Measurements from ENCODE around the gene RGS10.

DNA sequence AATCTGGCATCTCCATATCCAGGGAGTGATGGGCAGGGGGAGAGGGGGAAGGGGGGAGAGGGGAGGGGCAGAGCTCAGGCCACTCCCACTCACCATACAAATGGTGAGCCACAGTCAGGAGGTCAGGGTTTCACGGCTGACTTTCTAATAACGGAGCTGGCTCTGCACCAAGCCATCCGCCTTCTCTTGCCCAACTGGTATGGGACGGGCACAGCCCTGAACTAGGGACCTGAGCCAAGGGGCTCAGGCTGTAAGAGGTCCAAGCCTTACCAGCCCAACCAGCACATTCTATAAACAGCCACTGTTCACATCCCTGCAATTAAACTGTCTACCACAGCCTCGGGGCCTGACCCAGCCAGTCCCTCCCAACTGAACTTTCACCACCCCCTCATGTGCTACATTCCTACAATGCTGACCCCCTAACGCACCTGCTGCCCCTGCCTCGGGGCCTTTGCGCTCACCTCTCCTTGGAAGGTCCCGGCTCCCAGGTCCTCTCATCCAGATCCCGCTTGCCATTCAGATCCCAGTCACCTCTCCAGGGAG lies 32.5 kb downstream of the RGS10 start:
- TF ChIP-seq, protein P1, sequence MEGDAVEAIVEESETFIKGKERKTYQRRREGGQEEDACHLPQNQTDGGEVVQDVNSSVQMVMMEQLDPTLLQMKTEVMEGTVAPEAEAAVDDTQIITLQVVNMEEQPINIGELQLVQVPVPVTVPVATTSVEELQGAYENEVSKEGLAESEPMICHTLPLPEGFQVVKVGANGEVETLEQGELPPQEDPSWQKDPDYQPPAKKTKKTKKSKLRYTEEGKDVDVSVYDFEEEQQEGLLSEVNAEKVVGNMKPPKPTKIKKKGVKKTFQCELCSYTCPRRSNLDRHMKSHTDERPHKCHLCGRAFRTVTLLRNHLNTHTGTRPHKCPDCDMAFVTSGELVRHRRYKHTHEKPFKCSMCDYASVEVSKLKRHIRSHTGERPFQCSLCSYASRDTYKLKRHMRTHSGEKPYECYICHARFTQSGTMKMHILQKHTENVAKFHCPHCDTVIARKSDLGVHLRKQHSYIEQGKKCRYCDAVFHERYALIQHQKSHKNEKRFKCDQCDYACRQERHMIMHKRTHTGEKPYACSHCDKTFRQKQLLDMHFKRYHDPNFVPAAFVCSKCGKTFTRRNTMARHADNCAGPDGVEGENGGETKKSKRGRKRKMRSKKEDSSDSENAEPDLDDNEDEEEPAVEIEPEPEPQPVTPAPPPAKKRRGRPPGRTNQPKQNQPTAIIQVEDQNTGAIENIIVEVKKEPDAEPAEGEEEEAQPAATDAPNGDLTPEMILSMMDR (IDR thresholded peaks at IDR 0.05) = no peak
- TF ChIP-seq POLR2A (IDR thresholded peaks at IDR 0.05) = no peak
